Right lobe of liver (tissue), 6 donors: ENCODE results near the gene IGIP. TPM values are rescaled to one million over a fixed set of nuclear protein-coding genes. Genes with fewer than 3 reads are reported as not detected.

Experiments
- ATAC-seq, 4 donors: fragments of 200-7000 bp; cut with Tn5 transposase; one replicate each; pipeline ENCODE4 v1.9.1; 2020; ENCODE audit warnings: mild to moderate bottlenecking in 4 of 4, moderate library complexity in 4 of 4
- DNase-seq, 3 donors: peaks; one replicate each; pipeline ENCODE4 v3.0.0-alpha.2; 2020
- H3K27ac ChIP-seq, 3 donors: fragments of 200-600 bp; one replicate each; pipeline ENCODE4 v1.8.0; 2022
- H3K27me3 ChIP-seq, 2 donors: fragments of 200-600 bp; one replicate each; pipeline ENCODE4 v1.8.0; 2022
- H3K36me3 ChIP-seq, 4 donors: fragments of 200-600 bp; sonication (generic) in 1 of 4; one replicate each; pipeline versions ENCODE4 v1.5.1 to v1.8.0; 2017 to 2022; ENCODE audit warnings: control low read depth in 1 of 4
- H3K4me1 ChIP-seq, 4 donors: fragments of 200-600 bp; sonication (generic) in 1 of 4; one replicate each; pipeline versions ENCODE4 v1.5.1 to v1.8.0; 2017 to 2022; ENCODE audit warnings: control low read depth in 1 of 4
- H3K4me3 ChIP-seq, 3 donors: fragments of 200-600 bp; one replicate each; pipeline ENCODE4 v1.8.0; 2022
- H3K9me3 ChIP-seq, 4 donors: fragments of 200-600 bp; sonication (generic) in 1 of 4; one replicate each; pipeline versions ENCODE4 v1.5.1 to v1.8.0; 2017 to 2022; ENCODE audit warnings: control low read depth in 1 of 4
- CTCF ChIP-seq, 4 donors: fragments of 200-600 bp in 3 of 4; fragments of 450-650 bp in 1 of 4; IDR thresholded peaks; one replicate each; pipeline versions ENCODE4 v1.5.1 to v1.8.0; 2016 to 2022; ENCODE audit warnings: antibody characterized with exemption in 4 of 4, mild to moderate bottlenecking in 2 of 4
- POLR2A ChIP-seq: fragments of 450-650 bp; IDR thresholded peaks from one replicate; pipeline ENCODE4 v1.6.1; 2017; ENCODE audit warnings: antibody characterized with exemption, mild to moderate bottlenecking
- WGBS: methylation state at CpG from one replicate; pipeline ENCODE4 v1.1.6; 2018; ENCODE audit warnings: low coverage, low lambda C conversion rate; ENCODE audit not compliant: insufficient coverage; ENCODE audit errors: missing lambda C conversion rate; 5-methylcytosine and 5-hydroxymethylcytosine counted together
- intact Hi-C, 2 donors: fragments of 100-400 bp; cut with DNase I; formaldehyde crosslinking; loops; one replicate each; pipeline versions ENCODE4 v1.11.2 to v1.14.1; 2022
- total RNA-seq, 6 experiments: library from RNA; depleted of rRNA in 2 of 6; stranded (reverse); fragments of >200 nt in 2 of 6; fragmentation: NEBNext Ultra II Directional in 3 of 6; extraction: Animal tissue kit (Norgen Biotek cat#: 25700) in 3 of 6; gene quantifications; one replicate each; pipeline versions ENCODE4 v1.1.0 to v1.2.4, GENCODE V29; 2016 to 2023
- donor health status: DM: no; HTN: yes; CAD: no.
- donor health status: DM: no; HTN: no; CAD: no.
- donor health status: DM: no; HTN: no; CAD: no.
- donor health status: DM: no; HTN: yes; CAD: no.
- donor health status: DM: no; HTN: yes; CAD: no.

The IGIP gene
- total RNA-seq, 6 experiments from 2014 or later, result 4.4 to 7.1 (median 6.5) TPM

- intact Hi-C loops, result no loop called here
- Histone ChIP-seq H3K27me3 (no peaks in the 10 kb centered on the region), H3K4me1 (peaks cover 0 to 14% (median 0%) of the 10 kb centered on the region in 4 donors), H3K4me3 (no peak overlapping the region), H3K9me3 (no peaks in the 10 kb centered on the region), H3K27ac (no peak overlapping the region), H3K36me3 (no peaks in the 10 kb centered on the region)
- no peak for ATAC-seq
- DNase-seq, result peak in 1 of 3 donors; percentile 33
- 56% methylated on average over 4 of the region's 6 CpGs for WGBS
- TF ChIP-seq CTCF (IDR thresholded peaks at IDR 0.05), result no peak
- no peak for TF ChIP-seq POLR2A
Measured at GRCh38 chr5:140148508-140148907, 22.8 kb downstream of the IGIP start.

GRCh38 chr5:140150201-140150600 is 24.5 kb downstream of the IGIP start:
- no peaks in the 10 kb centered on the region for H3K9me3 ChIP-seq
- ATAC-seq, result no peak
- H3K27me3 ChIP-seq, result no peaks in the 10 kb centered on the region
- intact Hi-C loops, result loop anchor here (5.0 kb wide), 1 partner anchor 73 kb away; no protein-coding TSS in a partner anchor
- WGBS, result no CpG with 5 or more reads among the region's 2 CpGs
- no peak overlapping the region for H3K4me3 ChIP-seq
- no peaks in the 10 kb centered on the region for H3K36me3 ChIP-seq
- peaks cover 0 to 14% (median 0%) of the 10 kb centered on the region in 4 donors for H3K4me1 ChIP-seq
- peak in 1 of 3 donors; percentile 31 for DNase-seq
- no peak overlapping the region for H3K27ac ChIP-seq
- no peak for TF ChIP-seq CTCF (IDR thresholded peaks at IDR 0.05)
- no peak for TF ChIP-seq POLR2A

- Histone ChIP-seq H3K27ac (no peak overlapping the region), H3K4me1 (peaks cover 0 to 2% (median 0%) of the 10 kb centered on the region in 4 donors), H3K27me3 (no peaks in the 10 kb centered on the region), H3K9me3 (no peaks in the 10 kb centered on the region), H3K36me3 (no peaks in the 10 kb centered on the region), H3K4me3 (no peak overlapping the region)
- intact Hi-C loops, result loop anchor here (5.0 kb wide), 1 partner anchor 74 kb away; no protein-coding TSS in a partner anchor
- TF ChIP-seq CTCF (IDR thresholded peaks at IDR 0.05) (no peak), POLR2A (no peak)
- DNase-seq (peak in 1 of 3 donors; percentile 32), ATAC-seq (no peak)
- 65% methylated on average over 6 of the region's 7 CpGs for WGBS
Measured at GRCh38 chr5:140151144-140152021, 25.6 kb downstream of the IGIP start.

- Histone ChIP-seq H3K27ac (no peak overlapping the region), H3K27me3 (no peaks in the 10 kb centered on the region), H3K4me1 (peaks cover 0 to 1% (median 0%) of the 10 kb centered on the region in 4 donors), H3K4me3 (no peak overlapping the region), H3K36me3 (no peaks in the 10 kb centered on the region), H3K9me3 (no peaks in the 10 kb centered on the region)
- intact Hi-C loops, result loop anchor here (5.0 kb wide), 1 partner anchor 75 kb away; no protein-coding TSS in a partner anchor
- WGBS, result 76% methylated on average over 8 of the region's 23 CpGs
- TF ChIP-seq CTCF (IDR thresholded peaks at IDR 0.05) (no peak), POLR2A (no peak)
- DNase-seq (peak in 1 of 3 donors; percentile 35), ATAC-seq (no peak)
Measured at GRCh38 chr5:140152022-140152999, 26.6 kb downstream of the IGIP start.
